ENCODE measurements around the gene SLC35B1.
A peak's percentile ranks its signal among the peaks of the same experiment; 100 is the strongest.
"Not testable (repeated sequence)": the region's sequence is repeated elsewhere in the genome, so short reads cannot be mapped to it uniquely, and the experiment has no call there.

SLC35B1 gene

GRCh38 chr17:49730785-49731434 is 23.1 kb upstream of the SLC35B1 start:
- Histone ChIP-seq H3K4me2 (ENCODE audit: low read length) (no peak overlapping the region), H3K9me3 (replicated peaks; ENCODE audit: low read length) (no peaks in the 10 kb centered on the region), H3K9ac (ENCODE audit: low read depth, low read length) (no peak overlapping the region), H3K4me1 (ENCODE audit: control insufficient read depth, insufficient read depth, low read length) (peaks cover 2% of the 10 kb centered on the region), H3K36me3 (ENCODE audit: insufficient read depth, low read length) (no peaks in the 10 kb centered on the region), H3K27me3 (ENCODE audit: control insufficient read depth, insufficient read depth, low read length) (peaks cover 5% of the 10 kb centered on the region), H3K4me3 (ENCODE audit: low read length) (no peak overlapping the region)

DNA sequence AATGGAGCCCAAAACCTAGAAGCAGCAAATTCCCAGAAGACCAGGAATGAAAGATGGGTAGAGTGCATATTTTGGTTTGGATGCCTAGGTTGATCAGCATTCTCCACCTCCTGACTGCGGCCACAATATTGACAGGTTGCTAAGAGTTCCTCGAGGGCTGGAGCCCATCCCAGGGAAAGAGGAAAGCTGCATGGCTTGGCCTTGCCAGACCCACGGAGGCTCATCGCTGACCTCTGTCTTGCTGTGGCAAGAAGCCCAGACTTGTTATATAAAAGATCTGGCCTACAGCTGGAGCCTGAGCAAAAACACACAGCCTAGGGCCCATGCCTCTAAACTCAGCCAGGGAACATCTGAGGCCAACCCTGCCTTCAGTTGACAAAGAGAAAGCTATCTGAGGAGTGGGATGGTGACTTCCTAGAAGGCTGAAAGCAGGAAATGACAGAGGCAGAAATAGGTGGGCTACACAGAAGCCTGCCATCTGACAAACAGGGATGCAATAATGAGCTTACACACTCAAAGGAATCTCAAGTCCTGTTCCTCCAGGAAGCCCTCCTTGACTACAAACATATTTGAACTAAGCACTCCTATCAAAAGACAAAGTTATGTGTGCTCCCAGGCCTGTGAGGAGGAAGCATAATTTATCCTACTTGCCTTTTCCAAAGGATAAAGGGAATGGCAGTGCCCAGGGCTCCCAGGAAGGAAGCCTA is 22.5 kb upstream of the SLC35B1 start:
- no peaks in the 10 kb centered on the region for H3K36me3 ChIP-seq (ENCODE audit: insufficient read depth, low read length)
- peaks cover 2% of the 10 kb centered on the region for H3K4me1 ChIP-seq (ENCODE audit: control insufficient read depth, insufficient read depth, low read length)
- H3K4me3 ChIP-seq (ENCODE audit: low read length): no peak overlapping the region

GRCh38 chr17:49729069-49729468 is 21.3 kb upstream of the SLC35B1 start:
- H3K36me3 ChIP-seq (ENCODE audit: insufficient read depth, low read length): no peaks in the 10 kb centered on the region
- H3K4me3 ChIP-seq (ENCODE audit: low read length): no peak overlapping the region
- H3K27me3 ChIP-seq (ENCODE audit: control insufficient read depth, insufficient read depth, low read length): peaks cover 5% of the 10 kb centered on the region
- H3K9me3 ChIP-seq (replicated peaks; ENCODE audit: low read length): no peaks in the 10 kb centered on the region
- H3K4me2 ChIP-seq (ENCODE audit: low read length): no peak overlapping the region
- H3K9ac ChIP-seq (ENCODE audit: low read depth, low read length): no peak overlapping the region
- peaks cover 2% of the 10 kb centered on the region for H3K4me1 ChIP-seq (ENCODE audit: control insufficient read depth, insufficient read depth, low read length)

More for the DNA sequence above, 22.5 kb upstream of the SLC35B1 start:
- peaks cover 5% of the 10 kb centered on the region for H3K27me3 ChIP-seq (ENCODE audit: control insufficient read depth, insufficient read depth, low read length)
- no peak overlapping the region for H3K9ac ChIP-seq (ENCODE audit: low read depth, low read length)
- H3K4me2 ChIP-seq (ENCODE audit: low read length): no peak overlapping the region
- no peaks in the 10 kb centered on the region for H3K9me3 ChIP-seq (replicated peaks; ENCODE audit: low read length)

- Histone ChIP-seq H3K4me1 (ENCODE audit: control insufficient read depth, insufficient read depth, low read length) (peaks cover 7% of the 10 kb centered on the region), H3K36me3 (ENCODE audit: insufficient read depth, low read length) (no peaks in the 10 kb centered on the region)
Observed at GRCh38 chr17:49728425-49728824, 20.7 kb upstream of the SLC35B1 start.

GRCh38 chr17:49727380-49727779 is 19.6 kb upstream of the SLC35B1 start:
- H3K9ac ChIP-seq (ENCODE audit: low read depth, low read length): no peak overlapping the region
- H3K4me1 ChIP-seq (ENCODE audit: control insufficient read depth, insufficient read depth, low read length): peaks cover 12% of the 10 kb centered on the region
- no peak overlapping the region for H3K4me2 ChIP-seq (ENCODE audit: low read length)
- peaks cover 5% of the 10 kb centered on the region for H3K27me3 ChIP-seq (ENCODE audit: control insufficient read depth, insufficient read depth, low read length)
- H3K36me3 ChIP-seq (ENCODE audit: insufficient read depth, low read length): no peaks in the 10 kb centered on the region
- no peak overlapping the region for H3K4me3 ChIP-seq (ENCODE audit: low read length)
- no peaks in the 10 kb centered on the region for H3K9me3 ChIP-seq (replicated peaks; ENCODE audit: low read length)

More at GRCh38 chr17:49728425-49728824, 20.7 kb upstream of the SLC35B1 start:
- H3K9me3 ChIP-seq (replicated peaks; ENCODE audit: low read length): no peaks in the 10 kb centered on the region
- H3K4me2 ChIP-seq (ENCODE audit: low read length): no peak overlapping the region
- peaks cover 5% of the 10 kb centered on the region for H3K27me3 ChIP-seq (ENCODE audit: control insufficient read depth, insufficient read depth, low read length)
- no peak overlapping the region for H3K4me3 ChIP-seq (ENCODE audit: low read length)
- H3K9ac ChIP-seq (ENCODE audit: low read depth, low read length): no peak overlapping the region

- Histone ChIP-seq H3K9me3 (replicated peaks; ENCODE audit: low read length) (no peaks in the 10 kb centered on the region), H3K9ac (ENCODE audit: low read depth, low read length) (no peak overlapping the region), H3K36me3 (ENCODE audit: insufficient read depth, low read length) (no peaks in the 10 kb centered on the region), H3K4me2 (ENCODE audit: low read length) (no peak overlapping the region), H3K27me3 (ENCODE audit: control insufficient read depth, insufficient read depth, low read length) (peaks cover 9% of the 10 kb centered on the region), H3K4me1 (ENCODE audit: control insufficient read depth, insufficient read depth, low read length) (peaks cover 12% of the 10 kb centered on the region), H3K4me3 (ENCODE audit: low read length) (no peak overlapping the region)
Observed at GRCh38 chr17:49725452-49726130, 17.8 kb upstream of the SLC35B1 start.

- H3K27me3 ChIP-seq (ENCODE audit: control insufficient read depth, insufficient read depth, low read length); H3K4me2 ChIP-seq (ENCODE audit: low read length); H3K4me3 ChIP-seq (ENCODE audit: low read length); H3K9me3 ChIP-seq (replicated peaks; ENCODE audit: low read length); H3K36me3 ChIP-seq (ENCODE audit: insufficient read depth, low read length); H3K9ac ChIP-seq (ENCODE audit: low read depth, low read length): not testable (repeated sequence)
- peaks cover 12% of the 10 kb centered on the region for H3K4me1 ChIP-seq (ENCODE audit: control insufficient read depth, insufficient read depth, low read length)
Observed at GRCh38 chr17:49724552-49724951, 16.8 kb upstream of the SLC35B1 start.

DNA sequence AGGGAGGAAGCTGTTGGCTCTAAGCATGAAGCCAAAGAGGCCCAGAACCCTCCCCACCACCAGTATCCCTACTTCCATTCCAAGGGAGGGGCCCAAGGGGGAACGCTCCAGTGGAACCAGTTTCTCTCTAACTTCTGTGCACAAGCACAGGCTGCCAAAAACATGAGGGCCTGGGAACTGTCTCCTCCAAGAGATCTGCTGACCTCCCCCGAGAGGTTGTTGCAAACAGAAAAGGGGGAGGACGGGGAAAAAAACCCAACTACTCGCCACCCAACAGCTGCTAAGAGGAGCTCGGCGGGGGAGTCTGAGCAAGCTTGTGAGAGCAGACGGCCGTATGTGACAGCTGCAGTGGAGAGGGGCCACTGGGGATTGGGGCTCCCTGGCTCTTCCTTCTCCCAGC is 15.7 kb upstream of the SLC35B1 start:
- Histone ChIP-seq H3K36me3 (ENCODE audit: insufficient read depth, low read length) (no peaks in the 10 kb centered on the region), H3K4me1 (ENCODE audit: control insufficient read depth, insufficient read depth, low read length) (peaks cover 12% of the 10 kb centered on the region), H3K27me3 (ENCODE audit: control insufficient read depth, insufficient read depth, low read length) (peaks cover 5% of the 10 kb centered on the region), H3K9me3 (replicated peaks; ENCODE audit: low read length) (no peaks in the 10 kb centered on the region), H3K4me2 (ENCODE audit: low read length) (peak overlapping the region; percentile 37), H3K9ac (ENCODE audit: low read depth, low read length) (peak overlapping the region; percentile 43), H3K4me3 (ENCODE audit: low read length) (no peak overlapping the region)

- no peak overlapping the region for H3K4me3 ChIP-seq (ENCODE audit: low read length)
- no peaks in the 10 kb centered on the region for H3K36me3 ChIP-seq (ENCODE audit: insufficient read depth, low read length)
- H3K27me3 ChIP-seq (ENCODE audit: control insufficient read depth, insufficient read depth, low read length): peaks cover 5% of the 10 kb centered on the region
- H3K9me3 ChIP-seq (replicated peaks; ENCODE audit: low read length): no peaks in the 10 kb centered on the region
- peaks cover 18% of the 10 kb centered on the region for H3K4me1 ChIP-seq (ENCODE audit: control insufficient read depth, insufficient read depth, low read length)
- H3K4me2 ChIP-seq (ENCODE audit: low read length): no peak overlapping the region
- H3K9ac ChIP-seq (ENCODE audit: low read depth, low read length): no peak overlapping the region
Observed at GRCh38 chr17:49722066-49722465, 14.3 kb upstream of the SLC35B1 start.

- Histone ChIP-seq H3K9me3 (replicated peaks; ENCODE audit: low read length) (no peaks in the 10 kb centered on the region), H3K27me3 (ENCODE audit: control insufficient read depth, insufficient read depth, low read length) (peaks cover 5% of the 10 kb centered on the region), H3K36me3 (ENCODE audit: insufficient read depth, low read length) (no peaks in the 10 kb centered on the region), H3K4me1 (ENCODE audit: control insufficient read depth, insufficient read depth, low read length) (peaks cover 12% of the 10 kb centered on the region), H3K4me2 (ENCODE audit: low read length) (peak overlapping the region; percentile 36), H3K4me3 (ENCODE audit: low read length) (no peak overlapping the region), H3K9ac (ENCODE audit: low read depth, low read length) (no peak overlapping the region)
Observed at GRCh38 chr17:49717371-49717861, 9.7 kb upstream of the SLC35B1 start.

GRCh38 chr17:49716668-49717364 is 9.1 kb upstream of the SLC35B1 start:
- no peak overlapping the region for H3K4me3 ChIP-seq (ENCODE audit: low read length)
- no peak overlapping the region for H3K9ac ChIP-seq (ENCODE audit: low read depth, low read length)
- no peaks in the 10 kb centered on the region for H3K36me3 ChIP-seq (ENCODE audit: insufficient read depth, low read length)
- no peaks in the 10 kb centered on the region for H3K9me3 ChIP-seq (replicated peaks; ENCODE audit: low read length)
- no peak overlapping the region for H3K4me2 ChIP-seq (ENCODE audit: low read length)
- H3K4me1 ChIP-seq (ENCODE audit: control insufficient read depth, insufficient read depth, low read length): peaks cover 12% of the 10 kb centered on the region
- no peaks in the 10 kb centered on the region for H3K27me3 ChIP-seq (ENCODE audit: control insufficient read depth, insufficient read depth, low read length)
